ENCODE measurements around the gene NRG4.

NRG4 gene

GRCh38 chr15:76006136-76006778 lies 6.0 kb downstream of the NRG4 start:
- Histone ChIP-seq H2BK12ac (ENCODE audit: low read length) (no peak overlapping the region), H3K18ac (ENCODE audit: low read length) (no peak overlapping the region), H4K8ac (ENCODE audit: low read depth, low read length) (no peak overlapping the region), H2BK5ac (ENCODE audit: low read depth, low read length, poor library complexity) (no peak overlapping the region), H2AK5ac (ENCODE audit: low read length) (no peak overlapping the region), H3K4me2 (ENCODE audit: low read length) (no peak overlapping the region), H3K4me3 (ENCODE audit: low read depth, low read length) (no peak overlapping the region), H3K23ac (ENCODE audit: low read length) (no peak overlapping the region), H3K9me3 (ENCODE audit: insufficient read depth, low read depth, low read length) (no peaks in the 10 kb centered on the region), H4K91ac (ENCODE audit: low read depth, low read length) (no peak overlapping the region), H3K79me2 (ENCODE audit: control insufficient read depth, insufficient read depth, low read length, poor library complexity) (no peaks in the 10 kb centered on the region), H3K14ac (ENCODE audit: low read length) (no peak overlapping the region), H3K27ac (ENCODE audit: low read depth, low read length) (no peak overlapping the region), H3K79me1 (ENCODE audit: low read length) (no peaks in the 10 kb centered on the region), H3K36me3 (ENCODE audit: control insufficient read depth in 1 of 2, insufficient read depth in 2 of 2, low read length in 2 of 2) (no peaks in the 10 kb centered on the region), H3K9ac (ENCODE audit: low read length) (no peak overlapping the region), H2AFZ (ENCODE audit: insufficient read depth, low read length, poor library complexity) (no peak overlapping the region), H3K4me1 (ENCODE audit: control insufficient read depth in 1 of 2, insufficient read depth in 2 of 2, low read length in 2 of 2) (no peaks in the 10 kb centered on the region), H2BK120ac (ENCODE audit: insufficient read depth, low read length, poor library complexity) (no peak overlapping the region), H4K12ac (ENCODE audit: low read depth, low read length) (no peak overlapping the region), H3K4ac (ENCODE audit: low read depth, low read length) (no peak overlapping the region), H3K27me3 (ENCODE audit: insufficient read depth, low read length) (no peaks in the 10 kb centered on the region)
- no peak for DNase-seq
- WGBS (ENCODE audit: extremely low coverage, insufficient coverage, insufficient read length), result no CpG with 5 or more reads among the region's 2 CpGs

GRCh38 chr15:76003364-76003763 lies 8.9 kb downstream of the NRG4 start:
- no peak overlapping the region for H3K4me3 ChIP-seq (ENCODE audit: low read depth, low read length)
- no peaks in the 10 kb centered on the region for H3K36me3 ChIP-seq (ENCODE audit: control insufficient read depth in 1 of 2, insufficient read depth in 2 of 2, low read length in 2 of 2)
- no peak overlapping the region for H2AFZ ChIP-seq (ENCODE audit: insufficient read depth, low read length, poor library complexity)
- no peak overlapping the region for H3K4me2 ChIP-seq (ENCODE audit: low read length)
- no peak overlapping the region for H3K4ac ChIP-seq (ENCODE audit: low read depth, low read length)
- no peak overlapping the region for H2AK5ac ChIP-seq (ENCODE audit: low read length)
- no peak overlapping the region for H3K23ac ChIP-seq (ENCODE audit: low read length)
- no peak overlapping the region for H2BK5ac ChIP-seq (ENCODE audit: low read depth, low read length, poor library complexity)
- no peak overlapping the region for H2BK12ac ChIP-seq (ENCODE audit: low read length)
- no peaks in the 10 kb centered on the region for H3K79me2 ChIP-seq (ENCODE audit: control insufficient read depth, insufficient read depth, low read length, poor library complexity)
- H3K14ac ChIP-seq (ENCODE audit: low read length), result no peak overlapping the region
- no peaks in the 10 kb centered on the region for H3K4me1 ChIP-seq (ENCODE audit: control insufficient read depth in 1 of 2, insufficient read depth in 2 of 2, low read length in 2 of 2)
- H2BK120ac ChIP-seq (ENCODE audit: insufficient read depth, low read length, poor library complexity), result no peak overlapping the region
- no peak overlapping the region for H3K18ac ChIP-seq (ENCODE audit: low read length)
- no peak overlapping the region for H3K9ac ChIP-seq (ENCODE audit: low read length)
- no peak overlapping the region for H4K91ac ChIP-seq (ENCODE audit: low read depth, low read length)
- H3K9me3 ChIP-seq (ENCODE audit: insufficient read depth, low read depth, low read length), result no peaks in the 10 kb centered on the region
- H3K27ac ChIP-seq (ENCODE audit: low read depth, low read length), result no peak overlapping the region
- no peak overlapping the region for H4K12ac ChIP-seq (ENCODE audit: low read depth, low read length)
- H4K8ac ChIP-seq (ENCODE audit: low read depth, low read length), result no peak overlapping the region
- no peaks in the 10 kb centered on the region for H3K27me3 ChIP-seq (ENCODE audit: insufficient read depth, low read length)
- no peaks in the 10 kb centered on the region for H3K79me1 ChIP-seq (ENCODE audit: low read length)
- no peak for DNase-seq

DNA sequence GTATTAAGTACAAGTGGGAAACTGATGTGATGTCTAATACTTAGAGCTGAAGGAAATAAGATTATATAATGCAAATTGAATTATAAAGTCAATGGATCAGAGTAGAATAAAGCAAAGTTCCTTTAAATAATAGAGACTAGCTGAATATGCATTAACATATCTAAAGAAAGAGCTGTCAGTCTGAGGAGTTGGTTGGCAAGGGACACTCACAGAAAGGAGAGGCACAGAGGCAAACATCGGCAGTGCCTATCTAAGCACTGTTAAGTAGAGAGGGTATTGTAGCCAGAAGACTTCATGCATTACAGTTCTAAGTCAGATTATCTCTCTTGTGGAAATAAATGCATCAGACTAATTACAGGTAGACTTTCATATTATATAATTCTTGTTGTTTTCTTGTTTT lies 16.6 kb downstream of the NRG4 start:
- no peak overlapping the region for H2AK5ac ChIP-seq (ENCODE audit: low read length)
- H4K8ac ChIP-seq (ENCODE audit: low read depth, low read length), result no peak overlapping the region
- no peak overlapping the region for H3K4me2 ChIP-seq (ENCODE audit: low read length)
- no peak overlapping the region for H3K4ac ChIP-seq (ENCODE audit: low read depth, low read length)
- H2BK120ac ChIP-seq (ENCODE audit: insufficient read depth, low read length, poor library complexity), result no peak overlapping the region
- H3K4me3 ChIP-seq (ENCODE audit: low read depth, low read length), result no peak overlapping the region
- no peak overlapping the region for H2BK5ac ChIP-seq (ENCODE audit: low read depth, low read length, poor library complexity)
- H3K14ac ChIP-seq (ENCODE audit: low read length), result no peak overlapping the region
- H3K79me1 ChIP-seq (ENCODE audit: low read length), result no peaks in the 10 kb centered on the region
- no peak overlapping the region for H4K12ac ChIP-seq (ENCODE audit: low read depth, low read length)
- H3K36me3 ChIP-seq (ENCODE audit: control insufficient read depth in 1 of 2, insufficient read depth in 2 of 2, low read length in 2 of 2), result no peaks in the 10 kb centered on the region
- H3K9me3 ChIP-seq (ENCODE audit: insufficient read depth, low read depth, low read length), result no peaks in the 10 kb centered on the region
- no peak overlapping the region for H3K23ac ChIP-seq (ENCODE audit: low read length)
- peaks cover 0 to 2% of the 10 kb centered on the region in 2 experiments for H3K4me1 ChIP-seq (ENCODE audit: control insufficient read depth in 1 of 2, insufficient read depth in 2 of 2, low read length in 2 of 2)
- no peak overlapping the region for H3K27ac ChIP-seq (ENCODE audit: low read depth, low read length)
- no peak overlapping the region for H3K18ac ChIP-seq (ENCODE audit: low read length)
- H3K9ac ChIP-seq (ENCODE audit: low read length), result no peak overlapping the region
- no peak overlapping the region for H2AFZ ChIP-seq (ENCODE audit: insufficient read depth, low read length, poor library complexity)
- DNase-seq, result no peak
- H3K27me3 ChIP-seq (ENCODE audit: insufficient read depth, low read length), result no peaks in the 10 kb centered on the region
- no peak overlapping the region for H2BK12ac ChIP-seq (ENCODE audit: low read length)
- no peaks in the 10 kb centered on the region for H3K79me2 ChIP-seq (ENCODE audit: control insufficient read depth, insufficient read depth, low read length, poor library complexity)
- H4K91ac ChIP-seq (ENCODE audit: low read depth, low read length), result no peak overlapping the region
- no CpG with 5 or more reads among the region's 1 CpG for WGBS (ENCODE audit: extremely low coverage, insufficient coverage, insufficient read length)

DNA sequence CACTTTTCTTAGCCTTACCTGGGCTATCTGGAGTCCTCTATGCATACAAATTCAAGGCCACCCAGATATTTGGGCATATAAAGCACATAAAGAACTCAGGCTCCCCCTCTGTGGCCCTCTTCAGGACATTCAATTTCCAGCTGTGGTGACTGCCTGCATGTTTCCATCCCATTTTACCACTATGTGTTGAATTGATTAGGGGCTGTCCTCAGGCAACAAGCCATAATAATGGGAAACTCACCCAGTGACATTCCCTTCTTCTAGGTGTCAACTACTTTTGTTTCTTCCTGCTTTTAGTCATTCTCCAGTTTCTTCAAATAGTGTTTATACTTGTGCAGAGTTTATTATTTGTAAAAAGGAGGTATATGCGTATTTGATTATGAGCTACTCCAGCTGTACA lies 18.0 kb downstream of the NRG4 start:
- Histone ChIP-seq H3K36me3 (ENCODE audit: control insufficient read depth in 1 of 2, insufficient read depth in 2 of 2, low read length in 2 of 2) (no peaks in the 10 kb centered on the region), H3K9ac (ENCODE audit: low read length) (no peak overlapping the region), H3K9me3 (ENCODE audit: insufficient read depth, low read depth, low read length) (no peaks in the 10 kb centered on the region), H2BK12ac (ENCODE audit: low read length) (no peak overlapping the region), H4K91ac (ENCODE audit: low read depth, low read length) (no peak overlapping the region), H2AFZ (ENCODE audit: insufficient read depth, low read length, poor library complexity) (no peak overlapping the region), H2BK5ac (ENCODE audit: low read depth, low read length, poor library complexity) (no peak overlapping the region), H3K4ac (ENCODE audit: low read depth, low read length) (no peak overlapping the region), H3K23ac (ENCODE audit: low read length) (no peak overlapping the region), H3K14ac (ENCODE audit: low read length) (no peak overlapping the region), H2BK120ac (ENCODE audit: insufficient read depth, low read length, poor library complexity) (no peak overlapping the region), H4K8ac (ENCODE audit: low read depth, low read length) (no peak overlapping the region), H3K4me3 (ENCODE audit: low read depth, low read length) (no peak overlapping the region), H3K4me2 (ENCODE audit: low read length) (no peak overlapping the region), H3K27me3 (ENCODE audit: insufficient read depth, low read length) (no peaks in the 10 kb centered on the region), H3K4me1 (ENCODE audit: control insufficient read depth in 1 of 2, insufficient read depth in 2 of 2, low read length in 2 of 2) (peaks cover 0 to 2% of the 10 kb centered on the region in 2 experiments), H2AK5ac (ENCODE audit: low read length) (no peak overlapping the region), H3K79me1 (ENCODE audit: low read length) (no peaks in the 10 kb centered on the region), H3K79me2 (ENCODE audit: control insufficient read depth, insufficient read depth, low read length, poor library complexity) (no peaks in the 10 kb centered on the region), H4K12ac (ENCODE audit: low read depth, low read length) (no peak overlapping the region), H3K18ac (ENCODE audit: low read length) (no peak overlapping the region), H3K27ac (ENCODE audit: low read depth, low read length) (no peak overlapping the region)
- WGBS (ENCODE audit: extremely low coverage, insufficient coverage, insufficient read length), result no CpG with 5 or more reads among the region's 1 CpG
- DNase-seq, result peak; percentile 15 to 64

Measured in trophoblast cell (in vitro differentiated cells and primary cell).